ENCODE results near the gene LTBR.
A peak's percentile ranks its signal among the peaks of the same experiment; 100 is the strongest.

The LTBR gene

DNA sequence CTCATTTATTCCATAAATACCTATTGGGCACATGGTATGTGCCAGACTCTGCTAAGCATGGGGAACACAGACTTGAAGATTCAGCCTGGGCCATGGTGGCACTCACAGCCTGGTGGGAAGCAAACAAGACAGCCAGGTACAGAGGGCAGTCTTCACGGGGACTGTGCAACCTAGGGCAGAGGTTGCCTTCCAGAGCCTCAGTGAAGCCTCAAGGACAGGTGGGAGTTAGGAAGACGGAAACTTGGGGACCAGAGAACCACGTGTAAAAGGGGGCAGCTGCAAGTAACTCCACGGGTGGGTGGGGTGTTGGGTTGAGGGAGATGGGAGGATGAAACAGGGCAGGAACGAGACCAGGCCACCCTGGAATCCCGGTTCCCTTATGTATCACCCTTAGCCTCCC lies 980 bp upstream of the LTBR start:
- no peak for DNase-seq (ENCODE audit: low read depth in 3 of 3)

DNA sequence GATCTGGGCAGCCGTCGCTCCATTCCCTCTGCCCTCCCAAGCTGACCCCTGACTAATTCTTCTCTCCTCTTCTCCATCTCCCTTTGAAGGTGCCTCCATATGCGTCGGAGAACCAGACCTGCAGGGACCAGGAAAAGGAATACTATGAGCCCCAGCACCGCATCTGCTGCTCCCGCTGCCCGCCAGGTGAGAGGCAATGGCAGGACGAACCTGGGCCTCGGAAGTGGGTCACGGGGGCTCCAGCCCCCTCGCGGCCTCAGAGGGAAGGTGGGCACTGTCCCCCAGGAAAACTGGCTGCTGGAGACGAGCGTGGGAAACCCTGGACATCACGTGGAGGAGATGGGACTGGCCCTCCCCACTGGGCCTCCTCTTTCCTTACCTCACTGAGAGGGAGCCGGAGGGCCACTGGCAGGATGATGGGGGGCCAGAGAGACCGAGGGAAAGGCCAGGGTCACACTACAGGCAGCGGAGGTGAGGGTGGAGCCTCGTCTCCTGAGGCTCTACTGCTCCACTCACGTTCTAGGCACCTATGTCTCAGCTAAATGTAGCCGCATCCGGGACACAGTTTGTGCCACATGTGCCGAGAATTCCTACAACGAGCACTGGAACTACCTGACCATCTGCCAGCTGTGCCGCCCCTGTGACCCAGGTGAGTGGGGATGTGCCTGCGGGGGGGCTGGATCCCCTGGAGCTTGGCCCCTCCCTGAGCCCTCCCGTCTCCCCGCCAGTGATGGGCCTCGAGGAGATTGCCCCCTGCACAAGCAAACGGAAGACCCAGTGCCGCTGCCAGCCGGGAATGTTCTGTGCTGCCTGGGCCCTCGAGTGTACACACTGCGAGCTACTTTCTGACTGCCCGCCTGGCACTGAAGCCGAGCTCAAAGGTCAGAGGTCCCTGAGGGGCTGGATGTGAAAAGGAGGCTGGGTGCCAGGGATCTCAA lies 806 bp downstream of the LTBR start:
- no peak for DNase-seq (ENCODE audit: low read depth in 3 of 3)

GRCh38 chr12:6386038-6386437 lies 2.1 kb downstream of the LTBR start:
- DNase-seq (ENCODE audit: low read depth in 3 of 3): no peak

DNA sequence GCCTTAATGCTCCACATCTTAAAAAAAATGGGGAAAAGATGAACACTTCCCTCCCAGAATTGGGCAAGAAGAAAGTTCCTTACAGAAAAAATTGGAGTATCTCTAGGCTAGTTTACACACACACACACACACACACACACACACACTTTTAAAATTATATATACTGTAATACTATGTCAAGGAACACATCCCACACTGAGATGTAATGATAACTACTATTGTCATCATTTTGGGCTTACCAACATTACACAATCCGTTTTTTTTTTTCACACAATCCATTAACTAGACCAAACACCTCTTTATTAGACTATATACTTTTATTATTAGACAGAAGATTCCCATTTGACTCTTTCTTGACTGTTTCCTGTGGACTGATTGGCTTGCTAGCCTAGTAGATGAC lies 2.5 kb downstream of the LTBR start:
- DNase-seq (ENCODE audit: low read depth in 3 of 3): no peak

DNA sequence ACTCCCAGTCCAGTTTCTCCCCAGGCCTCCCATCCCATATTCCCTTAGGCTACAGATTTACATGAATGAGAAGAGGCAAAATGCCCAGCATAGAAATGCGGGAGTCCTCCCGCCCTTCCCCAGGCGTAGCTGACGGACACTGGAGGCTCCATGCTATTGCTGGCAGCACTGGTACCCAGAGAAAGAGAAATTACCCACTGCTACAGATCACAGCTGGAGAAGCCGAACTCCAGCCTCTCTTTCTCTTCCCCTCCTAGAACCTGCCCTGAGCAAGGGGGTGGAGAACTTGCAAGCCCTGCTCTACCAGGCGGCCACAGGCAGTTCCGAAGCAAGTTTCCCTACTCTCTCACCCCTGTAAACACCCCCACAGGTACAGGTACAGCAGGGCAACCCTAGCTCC lies 3.6 kb downstream of the LTBR start:
- DNase-seq (ENCODE audit: low read depth in 3 of 3): no peak

GRCh38 chr12:6390084-6390799 lies 6.3 kb downstream of the LTBR start:
- DNase-seq (ENCODE audit: low read depth in 3 of 3): no peak

DNA sequence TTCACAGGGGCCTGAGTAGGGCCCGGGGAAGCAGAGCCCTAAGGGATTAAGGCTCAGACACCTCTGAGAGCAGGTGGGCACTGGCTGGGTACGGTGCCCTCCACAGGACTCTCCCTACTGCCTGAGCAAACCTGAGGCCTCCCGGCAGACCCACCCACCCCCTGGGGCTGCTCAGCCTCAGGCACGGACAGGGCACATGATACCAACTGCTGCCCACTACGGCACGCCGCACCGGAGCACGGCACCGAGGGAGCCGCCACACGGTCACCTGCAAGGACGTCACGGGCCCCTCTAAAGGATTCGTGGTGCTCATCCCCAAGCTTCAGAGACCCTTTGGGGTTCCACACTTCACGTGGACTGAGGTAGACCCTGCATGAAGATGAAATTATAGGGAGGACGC lies 7.1 kb downstream of the LTBR start:
- no peak for DNase-seq (ENCODE audit: low read depth in 3 of 3)

DNA sequence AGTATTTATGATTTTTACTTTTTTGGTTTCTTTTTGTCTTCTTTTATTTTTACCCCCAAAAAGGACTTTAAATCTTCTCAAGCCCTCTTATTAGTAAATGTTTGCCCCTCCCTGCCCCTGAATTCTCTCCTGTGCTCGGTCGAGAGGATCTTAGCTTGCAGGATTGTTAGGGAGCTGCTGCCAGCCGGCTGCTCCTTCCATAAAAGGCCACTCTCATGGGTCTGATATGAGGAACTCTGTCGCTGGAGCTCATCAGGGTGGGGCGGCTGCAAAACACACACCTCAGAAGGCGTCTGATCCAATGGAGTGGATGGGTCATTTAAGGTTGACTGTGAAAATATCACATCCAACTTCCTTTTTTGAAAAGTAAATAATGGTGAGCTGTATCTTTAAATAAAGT lies 8.5 kb downstream of the LTBR start:
- DNase-seq (ENCODE audit: low read depth in 3 of 3): no peak

DNA sequence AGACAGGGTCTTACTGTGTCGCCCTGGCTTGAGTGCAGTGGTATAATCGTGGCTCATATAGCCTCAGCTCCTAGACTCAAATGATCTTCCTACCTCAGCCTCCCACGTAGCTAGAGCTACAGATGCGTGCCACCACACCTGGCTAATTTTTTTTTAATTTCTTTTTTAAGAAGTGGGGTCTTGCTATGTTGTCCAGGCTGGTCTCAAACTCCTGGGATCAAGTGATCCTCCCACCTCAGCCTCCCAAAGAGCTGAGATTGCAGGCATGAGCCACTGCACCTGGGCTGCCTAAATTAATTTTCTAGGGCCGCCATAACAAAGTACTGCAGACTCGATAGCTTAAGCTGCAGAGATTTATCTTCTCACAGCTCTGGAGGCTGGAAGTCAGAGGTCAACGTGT lies 9.1 kb downstream of the LTBR start:
- no peak for DNase-seq (ENCODE audit: low read depth in 3 of 3)

- DNase-seq (ENCODE audit: low read depth in 3 of 3): no peak
Observed at GRCh38 chr12:6394398-6394797, 10.4 kb downstream of the LTBR start.

DNA sequence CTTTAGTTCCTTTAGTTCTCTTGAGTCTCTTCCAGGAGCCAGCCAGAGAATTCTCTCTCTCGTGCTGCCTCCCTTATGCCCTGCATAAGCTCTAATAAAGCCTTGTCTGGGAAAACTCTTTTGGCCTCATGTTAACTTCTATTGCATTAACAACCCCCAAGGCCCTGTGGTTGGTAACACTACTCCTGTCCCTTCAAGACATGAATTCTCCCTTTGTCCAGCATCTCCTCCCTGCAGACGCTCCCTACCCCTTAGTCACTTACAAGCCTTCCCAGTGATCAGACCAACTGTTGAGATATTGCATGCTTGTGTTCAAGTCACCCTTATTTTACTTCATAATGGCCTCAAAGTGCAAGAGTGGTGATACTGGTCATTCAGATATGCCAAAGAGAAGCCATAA lies 12.1 kb downstream of the LTBR start:
- no peak for DNase-seq (ENCODE audit: low read depth in 3 of 3)

DNA sequence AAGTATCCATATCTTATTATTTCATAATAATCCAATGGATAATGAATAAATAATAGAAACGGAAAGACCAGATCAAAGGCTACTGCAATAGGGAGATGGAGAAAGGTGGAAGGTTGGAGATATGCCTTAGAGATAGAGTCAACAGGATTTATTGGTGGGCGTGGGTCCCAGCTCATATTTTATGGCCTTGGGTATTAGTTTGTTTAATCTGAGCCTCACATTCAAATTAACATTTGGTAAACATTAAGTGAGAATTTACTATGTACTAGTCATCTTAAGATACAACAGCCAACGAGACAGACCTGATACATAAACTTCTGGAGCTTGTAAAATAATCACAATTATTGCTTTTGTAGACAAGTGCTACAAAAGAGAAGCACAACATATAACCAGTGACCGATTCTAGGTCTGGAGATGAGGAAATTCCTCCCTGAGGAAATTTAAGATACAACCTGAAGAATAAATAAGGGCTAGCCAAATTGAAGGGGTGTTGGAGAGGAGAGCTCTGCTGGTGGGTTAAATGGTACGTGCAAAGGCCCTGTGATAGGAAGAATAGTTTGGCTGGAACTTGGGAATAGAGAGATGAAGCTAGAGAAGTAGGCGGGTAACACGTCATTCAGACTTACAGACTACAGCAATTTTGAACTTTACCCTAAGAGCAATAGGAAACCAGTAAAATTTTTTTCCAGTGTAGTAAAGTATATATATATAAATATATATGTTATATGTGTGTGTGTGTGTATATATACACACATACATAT lies 16.1 kb downstream of the LTBR start:
- no peak for DNase-seq (ENCODE audit: low read depth in 3 of 3)

DNA sequence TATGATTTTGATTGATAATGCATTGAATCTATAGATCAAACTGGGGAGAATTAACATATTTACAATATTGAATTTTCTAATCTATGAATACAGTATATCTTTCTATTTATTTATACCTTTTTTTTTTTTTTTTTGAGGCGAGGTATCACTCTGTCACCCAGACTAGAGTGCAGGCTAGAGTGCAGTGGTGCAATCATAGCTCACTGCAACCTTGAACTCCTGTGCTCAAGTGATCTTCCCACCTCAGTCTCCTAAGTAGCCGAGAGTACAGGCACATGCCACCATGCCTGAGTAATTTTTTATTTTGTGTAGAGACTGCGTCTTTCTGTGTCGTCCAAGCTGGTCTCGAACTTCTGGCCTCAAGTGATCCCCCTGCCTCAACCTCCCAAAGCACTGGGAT lies 20.4 kb downstream of the LTBR start:
- no peak for DNase-seq (ENCODE audit: low read depth in 3 of 3)

GRCh38 chr12:6405963-6406362 lies 22.0 kb downstream of the LTBR start:
- no peak for DNase-seq (ENCODE audit: low read depth in 3 of 3)

- DNase-seq (ENCODE audit: low read depth in 3 of 3): no peak
Observed at GRCh38 chr12:6407236-6407954, 23.4 kb downstream of the LTBR start.

- no peak for DNase-seq (ENCODE audit: low read depth in 3 of 3)
Observed at GRCh38 chr12:6416596-6416995, 32.6 kb downstream of the LTBR start.

DNA sequence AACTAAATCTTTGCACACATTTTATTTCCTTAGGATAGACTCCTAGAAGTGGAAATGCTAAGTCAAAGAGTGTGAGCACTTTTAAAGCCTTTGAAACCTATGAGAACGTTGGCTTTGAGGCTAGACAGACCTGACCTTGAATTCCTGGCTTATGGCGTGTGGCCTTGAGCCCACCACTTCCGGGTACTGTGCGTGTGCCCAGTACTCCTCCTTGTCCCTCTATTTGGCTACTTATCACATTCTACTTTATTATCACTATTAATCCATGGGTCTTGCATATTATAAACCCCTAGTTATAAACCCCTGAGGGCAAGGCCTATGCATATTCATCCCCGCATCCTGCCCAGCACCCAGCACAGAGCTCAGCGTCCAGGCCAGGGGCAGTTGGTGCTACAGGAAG lies 34.8 kb downstream of the LTBR start:
- no peak for DNase-seq (ENCODE audit: low read depth in 3 of 3)

DNA sequence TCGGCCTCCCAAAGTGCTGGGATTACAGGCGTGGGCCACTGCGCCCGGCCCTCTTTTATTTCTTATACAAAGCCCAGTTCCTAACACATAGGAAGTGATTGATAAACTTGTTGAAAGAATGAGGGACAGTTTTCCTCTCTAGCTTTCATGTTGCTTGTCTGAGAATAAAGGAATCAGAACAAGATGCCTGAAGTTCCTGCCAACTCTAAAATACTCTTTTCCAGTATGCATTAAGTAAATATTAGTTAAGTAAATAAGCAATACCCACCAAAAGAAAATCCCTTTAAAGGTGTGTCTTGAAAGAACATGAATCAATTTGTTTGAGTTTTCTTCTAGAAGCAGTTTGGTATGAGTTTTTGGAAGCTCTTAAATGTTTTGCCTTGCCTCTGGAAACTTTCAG lies 36.4 kb downstream of the LTBR start:
- no peak for DNase-seq (ENCODE audit: low read depth in 3 of 3)

DNA sequence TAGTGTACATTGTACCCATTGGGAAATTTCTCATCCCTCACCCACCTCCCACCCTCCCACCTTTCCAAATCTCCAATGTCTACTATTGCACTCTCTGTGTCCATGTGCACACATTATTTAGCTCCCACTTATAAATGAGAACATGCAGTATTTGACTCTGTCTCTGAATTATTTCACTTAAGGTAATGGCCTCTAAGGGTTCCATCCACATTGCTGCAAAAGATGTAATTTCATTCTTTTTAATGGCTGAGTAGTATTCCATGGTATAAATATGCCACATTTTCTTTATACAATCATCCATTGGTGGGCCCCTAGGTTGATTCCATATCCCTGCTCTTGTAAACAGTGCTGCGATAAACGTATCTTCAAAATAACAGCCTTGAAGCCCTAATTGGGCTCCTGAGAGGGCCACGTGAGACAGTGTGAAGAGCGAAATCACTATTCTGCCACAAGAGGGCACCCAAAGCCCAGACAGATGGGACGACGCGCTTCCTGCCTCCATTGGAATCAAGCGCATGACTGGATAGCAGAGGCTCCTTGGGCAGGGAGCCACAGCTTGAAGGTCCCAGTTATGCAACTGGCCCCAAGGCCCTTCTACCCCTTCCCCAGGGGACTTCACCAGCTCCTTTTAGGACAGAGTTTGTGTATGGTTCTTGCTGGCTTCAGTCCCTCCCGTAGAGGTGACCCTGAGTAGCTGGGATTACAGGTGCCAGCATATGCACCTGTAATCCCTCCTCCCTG lies 39.5 kb downstream of the LTBR start:
- peak; percentile 61 to 68 (median 68) for DNase-seq (ENCODE audit: low read depth in 3 of 3)

DNA sequence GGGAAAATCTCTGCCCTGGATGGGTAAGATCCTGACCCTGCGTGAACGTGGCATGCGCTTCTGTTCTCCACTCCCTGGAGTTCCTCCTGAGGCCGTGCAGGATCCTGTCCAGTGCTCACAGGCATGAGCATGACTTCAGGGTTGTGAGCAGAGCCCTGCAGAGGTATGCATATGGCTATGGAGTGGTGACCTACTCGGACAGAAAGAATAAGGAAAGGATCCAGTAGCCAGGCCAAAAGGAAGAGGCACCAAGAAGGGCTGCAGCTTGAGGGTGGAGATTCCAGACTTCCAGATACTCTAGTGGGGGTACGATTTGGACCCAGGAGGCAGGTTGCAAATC lies 40.0 kb downstream of the LTBR start:
- no peak for DNase-seq (ENCODE audit: low read depth in 3 of 3)

- DNase-seq (ENCODE audit: low read depth in 3 of 3): no peak
Observed at GRCh38 chr12:6424866-6425265, 40.9 kb downstream of the LTBR start.
